Measurements from ENCODE around the gene NUB1.

NUB1 gene

DNA sequence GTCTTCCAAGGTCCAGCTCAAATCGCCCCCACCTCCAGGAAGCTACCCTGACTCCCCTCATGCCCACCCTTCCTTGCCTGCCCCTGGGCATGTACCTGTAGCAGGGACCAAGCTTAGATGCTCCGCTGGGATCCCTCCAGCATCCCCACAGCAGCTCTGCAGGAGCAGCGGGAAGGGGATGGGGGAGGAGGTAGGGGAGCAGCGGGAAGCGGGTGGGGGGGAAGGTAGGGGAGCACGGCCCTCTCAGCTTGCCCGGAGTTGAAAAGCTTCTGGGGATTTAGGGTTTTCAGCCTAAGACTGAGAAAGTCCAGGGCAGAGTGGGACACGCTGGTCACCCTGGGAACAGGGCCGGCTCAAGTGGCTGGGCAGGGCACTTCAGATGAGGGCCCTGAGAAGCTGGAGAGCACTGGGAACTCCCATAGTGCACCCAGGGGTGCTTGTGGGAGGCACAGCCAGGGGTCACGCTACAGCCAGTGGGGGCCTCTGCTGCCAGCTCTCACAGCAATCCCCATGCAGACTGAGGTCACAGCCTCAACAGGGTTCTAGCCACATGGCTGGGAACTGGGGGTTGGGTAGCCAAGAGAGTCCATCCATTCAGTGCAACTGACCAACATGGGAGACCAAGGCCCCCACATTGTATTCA, 54.8 kb downstream of the NUB1 start:
- no peak for DNase-seq (ENCODE audit: low read depth)
- no peak overlapping the region for H3K4me3 ChIP-seq (ENCODE audit: low read depth, low read length)

DNA sequence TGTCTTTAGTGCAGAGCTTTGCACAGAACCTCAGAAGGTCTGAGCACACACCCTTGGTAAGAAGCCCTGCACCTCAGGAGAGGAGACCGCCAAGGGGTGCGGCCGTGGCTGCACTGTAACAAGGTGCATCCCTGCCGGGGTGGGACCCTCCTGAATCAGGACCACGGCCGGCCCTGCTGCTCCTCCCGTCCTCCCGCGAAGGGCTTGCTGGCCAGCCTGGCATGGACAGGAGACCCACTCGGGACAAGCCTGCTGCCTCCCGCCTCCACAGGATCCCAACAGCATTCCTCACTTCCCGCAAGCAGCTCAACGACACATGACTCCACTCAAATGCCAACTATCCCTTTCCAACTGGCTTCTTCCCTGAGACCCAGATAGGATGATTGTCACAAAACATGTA, 55.4 kb downstream of the NUB1 start:
- H3K4me3 ChIP-seq (ENCODE audit: low read depth, low read length) = no peak overlapping the region
- no peak for DNase-seq (ENCODE audit: low read depth)

DNA sequence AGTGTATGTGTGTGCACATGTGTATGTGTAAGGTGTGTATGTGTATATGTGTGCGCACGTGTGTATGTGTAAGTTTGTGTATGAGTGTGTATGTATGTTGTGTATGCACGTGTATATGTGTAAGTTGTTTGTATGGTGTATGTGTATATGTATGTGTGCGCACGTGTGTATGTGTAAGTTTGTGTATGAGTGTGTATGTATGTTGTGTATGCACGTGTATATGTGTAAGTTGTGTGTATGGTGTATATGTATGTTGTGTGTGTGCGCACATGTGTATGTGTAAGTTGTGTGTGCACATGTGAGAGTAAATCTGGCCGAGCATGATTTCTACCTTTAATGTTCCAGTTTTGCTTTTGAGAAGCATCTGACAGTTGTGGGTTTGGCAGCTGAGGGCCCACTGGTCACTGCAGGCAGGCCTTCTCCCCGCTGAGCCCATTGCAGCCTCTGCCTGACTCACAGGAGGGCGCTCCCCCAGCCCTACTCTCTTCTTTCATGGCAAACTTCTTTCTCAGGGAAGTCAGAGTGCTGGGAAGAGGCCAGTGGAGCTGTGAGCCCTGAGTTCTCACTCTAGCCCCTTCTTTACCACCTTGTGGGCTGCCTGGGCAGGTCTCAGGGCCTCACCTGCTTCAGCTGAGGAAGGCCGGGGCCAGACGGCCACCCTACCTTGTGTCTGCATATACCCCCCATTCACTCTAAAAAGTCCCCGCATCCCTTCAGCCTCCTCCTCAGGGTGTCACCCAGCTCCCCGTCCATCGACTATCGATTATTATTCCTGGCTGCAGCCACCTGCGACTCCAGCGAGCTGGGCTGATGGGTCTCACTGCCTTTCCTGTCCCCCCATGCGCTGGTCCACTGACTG, 57.1 kb downstream of the NUB1 start:
- no peak for DNase-seq (ENCODE audit: low read depth)
- no peak overlapping the region for H3K4me3 ChIP-seq (ENCODE audit: low read depth, low read length)

DNA sequence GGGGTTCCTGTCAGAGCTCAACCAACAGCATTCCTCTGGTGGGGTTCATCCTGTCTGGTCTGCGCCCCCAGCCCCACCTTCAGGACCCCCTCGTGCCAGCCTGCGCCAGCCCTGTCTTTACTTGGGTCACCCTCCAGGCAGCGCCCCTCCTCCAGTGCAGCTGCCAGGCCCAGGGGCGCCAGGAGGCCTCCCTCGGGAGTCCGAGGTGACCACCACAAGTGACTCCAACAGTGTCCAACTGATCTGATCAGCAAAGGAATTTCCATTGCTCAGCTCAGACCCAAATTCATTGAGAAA, 57.6 kb downstream of the NUB1 start:
- no peak overlapping the region for H3K4me3 ChIP-seq (ENCODE audit: low read depth, low read length)
- no peak for DNase-seq (ENCODE audit: low read depth)

GRCh38 chr7:151399906-151400305, 58.3 kb downstream of the NUB1 start:
- no peak overlapping the region for H3K4me3 ChIP-seq (ENCODE audit: low read depth, low read length)
- DNase-seq (ENCODE audit: low read depth) = no peak

DNA sequence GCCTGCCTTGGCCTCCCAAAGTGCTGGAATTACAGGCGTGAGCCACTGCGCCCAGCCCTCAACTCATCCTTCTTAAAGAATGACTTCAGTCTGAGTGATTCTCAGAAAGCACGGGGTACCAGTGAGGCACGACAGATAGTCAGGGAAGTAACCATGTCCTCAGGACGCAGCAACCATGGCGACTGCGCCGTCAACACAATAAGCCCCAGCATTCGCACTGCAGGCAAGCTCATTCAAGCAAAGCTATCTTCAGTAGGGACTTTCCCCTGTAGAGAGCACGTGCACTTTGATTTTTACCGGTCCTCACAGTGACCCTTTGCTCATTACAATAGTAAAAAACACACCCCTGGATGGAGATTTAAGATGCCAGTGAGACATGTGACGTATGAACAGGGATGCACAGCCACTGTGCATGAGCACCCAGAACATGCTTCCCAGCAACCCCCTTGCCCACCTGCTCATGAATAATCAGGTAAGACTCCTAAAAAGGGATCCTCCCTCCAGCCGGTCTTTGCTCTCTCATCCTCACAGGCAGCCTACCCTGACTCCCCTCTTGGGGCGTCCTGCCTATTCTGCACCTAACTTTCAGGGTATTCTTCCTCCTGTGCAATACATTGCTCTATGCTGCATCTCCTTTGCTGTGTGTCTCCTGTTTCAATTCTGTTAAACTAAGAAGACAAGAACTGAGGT, 59.2 kb downstream of the NUB1 start:
- H3K4me3 ChIP-seq (ENCODE audit: low read depth, low read length) = no peak overlapping the region
- DNase-seq (ENCODE audit: low read depth) = no peak

- no peak overlapping the region for H3K4me3 ChIP-seq (ENCODE audit: low read depth, low read length)
- DNase-seq (ENCODE audit: low read depth) = no peak
Observed at GRCh38 chr7:151402029-151402835, 60.6 kb downstream of the NUB1 start.

GRCh38 chr7:151403764-151404163, 62.2 kb downstream of the NUB1 start:
- no peak overlapping the region for H3K4me3 ChIP-seq (ENCODE audit: low read depth, low read length)
- no peak for DNase-seq (ENCODE audit: low read depth)

DNA sequence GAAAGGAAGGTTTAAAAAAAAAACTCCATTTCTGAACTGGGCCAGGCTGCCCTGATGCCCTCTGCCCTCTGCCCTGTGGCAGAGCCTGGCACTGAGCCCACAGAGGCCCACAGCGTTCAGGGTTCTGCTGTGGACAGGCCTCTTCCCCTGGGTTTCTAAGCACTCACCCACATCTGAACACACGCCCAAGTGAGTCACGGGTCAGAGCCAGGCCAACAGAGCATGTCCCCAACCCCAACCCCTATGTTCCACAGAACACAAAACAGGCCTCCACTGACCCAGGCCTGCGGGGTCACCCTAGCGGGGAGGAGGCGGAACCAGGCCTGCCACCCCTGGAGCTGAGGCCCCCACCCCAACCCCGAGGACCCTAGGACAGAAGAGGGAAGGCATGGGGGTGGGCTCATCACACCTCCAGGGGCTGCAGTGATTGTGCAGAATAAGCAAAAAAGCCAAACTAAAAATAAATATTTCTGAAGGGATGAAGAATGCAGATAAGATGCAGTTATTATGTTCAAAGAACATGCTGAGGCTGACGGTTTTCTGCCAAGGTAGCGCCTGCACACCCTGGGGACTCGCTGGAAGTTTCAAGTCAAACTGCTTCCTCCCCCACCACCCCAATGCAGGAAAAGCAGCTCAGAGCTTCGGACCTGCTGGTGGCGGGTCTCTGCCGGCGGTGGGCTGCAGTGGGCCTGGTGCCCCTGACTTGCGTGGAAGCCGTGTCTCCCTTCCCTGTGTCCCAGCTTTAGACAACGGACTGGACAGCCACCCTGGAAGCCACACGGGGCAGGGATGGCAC, 62.8 kb downstream of the NUB1 start:
- no peak overlapping the region for H3K4me3 ChIP-seq (ENCODE audit: low read depth, low read length)
- no peak for DNase-seq (ENCODE audit: low read depth)

DNA sequence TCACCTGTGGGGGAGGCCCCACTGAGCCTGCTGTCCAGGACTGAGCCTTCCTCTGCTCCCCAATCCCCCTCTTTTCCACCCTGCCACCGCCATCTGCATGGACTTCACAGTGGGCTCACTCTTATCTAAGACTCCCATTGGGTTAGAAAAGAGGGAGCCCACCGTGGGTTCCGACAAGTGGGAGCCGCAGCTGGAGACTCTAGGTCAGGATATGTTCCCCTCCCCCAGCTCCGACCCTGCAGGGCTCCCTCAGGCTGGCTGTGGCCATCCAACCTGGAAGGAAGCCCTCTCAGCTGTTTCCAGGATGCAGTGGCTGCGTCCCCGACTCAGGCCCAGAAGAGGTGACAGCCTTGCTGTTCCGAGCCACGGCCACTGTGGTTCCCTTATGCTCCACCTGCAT, 63.4 kb downstream of the NUB1 start:
- DNase-seq (ENCODE audit: low read depth) = no peak

DNA sequence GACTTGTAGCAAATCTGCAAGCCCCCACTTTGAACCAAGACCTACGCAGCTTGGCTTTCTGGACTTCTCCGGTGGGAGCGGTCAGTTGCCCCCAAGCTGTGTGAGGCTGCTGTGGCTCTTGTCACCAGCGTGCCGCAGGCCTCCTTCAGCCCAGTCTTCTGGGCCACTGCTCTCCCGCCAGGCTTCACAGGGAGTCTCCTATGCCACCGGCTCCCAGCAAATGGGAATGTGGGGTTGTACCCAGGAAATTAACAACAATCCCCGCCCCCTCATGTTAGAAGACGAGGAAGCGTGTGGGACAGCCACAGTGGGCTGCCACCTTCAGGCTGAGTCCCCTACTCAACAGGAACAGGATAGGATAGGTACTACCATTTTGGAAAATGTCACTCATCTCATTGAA, 64.0 kb downstream of the NUB1 start:
- no peak overlapping the region for H3K4me3 ChIP-seq (ENCODE audit: low read depth, low read length)
- no peak for DNase-seq (ENCODE audit: low read depth)

More for the DNA sequence above, 63.4 kb downstream of the NUB1 start:
- no peak overlapping the region for H3K4me3 ChIP-seq (ENCODE audit: low read depth, low read length)

GRCh38 chr7:151406051-151406875, 64.7 kb downstream of the NUB1 start:
- H3K4me3 ChIP-seq (ENCODE audit: low read depth, low read length) = no peak overlapping the region

GRCh38 chr7:151406886-151407583, 65.4 kb downstream of the NUB1 start:
- no peak for DNase-seq (ENCODE audit: low read depth)
- H3K4me3 ChIP-seq (ENCODE audit: low read depth, low read length) = no peak overlapping the region

More at GRCh38 chr7:151406051-151406875, 64.7 kb downstream of the NUB1 start:
- DNase-seq (ENCODE audit: low read depth) = no peak

- DNase-seq (ENCODE audit: low read depth) = no peak
- no peak overlapping the region for H3K4me3 ChIP-seq (ENCODE audit: low read depth, low read length)
Observed at GRCh38 chr7:151408498-151408838, 66.9 kb downstream of the NUB1 start.

GRCh38 chr7:151408839-151409666, 67.4 kb downstream of the NUB1 start:
- DNase-seq (ENCODE audit: low read depth) = no peak
- H3K4me3 ChIP-seq (ENCODE audit: low read depth, low read length) = no peak overlapping the region

DNA sequence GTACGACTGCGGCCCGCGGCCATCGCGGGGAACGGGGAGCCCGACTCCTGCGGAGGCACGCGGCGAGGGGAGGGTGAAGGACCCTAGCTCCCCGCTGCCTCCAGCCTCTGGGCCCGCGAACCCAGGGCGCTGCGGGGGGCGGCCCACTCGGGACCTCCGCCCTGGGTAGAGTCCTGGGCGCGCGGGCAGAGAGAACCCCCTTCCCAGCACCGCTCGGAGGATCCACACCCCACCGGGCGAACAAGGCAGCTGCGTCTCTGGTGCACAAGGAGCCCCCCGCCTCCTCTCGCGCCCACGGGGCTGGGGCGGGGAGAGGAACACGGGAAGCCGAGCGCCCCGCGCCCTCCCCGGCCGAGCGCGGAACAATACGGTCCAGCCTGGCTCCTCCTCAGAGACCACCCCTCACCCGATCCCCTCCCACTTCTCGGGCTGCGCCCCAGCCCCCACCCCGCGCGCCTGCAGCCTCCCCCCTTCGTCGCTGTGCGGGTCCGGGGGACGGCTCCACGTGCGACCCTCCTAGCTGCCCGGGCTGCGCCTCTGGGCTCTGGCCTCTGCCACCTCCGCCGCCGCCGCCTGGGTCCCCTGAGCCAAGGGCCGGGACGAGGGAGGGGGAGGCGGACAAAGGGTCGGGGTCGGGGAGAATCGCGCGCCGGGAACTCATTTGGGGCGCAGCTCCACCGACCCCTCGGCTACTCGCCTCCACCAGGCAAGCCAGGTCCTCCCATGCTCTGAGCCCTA, 68.2 kb downstream of the NUB1 start, which contains the start of gene WDR86:
WDR86 (minus strand) TSS at position 372 of the 738 bp plus-strand sequence. CDS start 449 bp downstream, outside the sequence.
- no peak for DNase-seq (ENCODE audit: low read depth)
- H3K4me3 ChIP-seq (ENCODE audit: low read depth, low read length) = peak within 1 kb of the TSS; percentile 40

Data from skeletal muscle cell (primary cell).